RWPE1 (cell line): Measurements from ENCODE around the gene RXRA.

Experiments used
- CTCF ChIA-PET: fragments of 350-600 bp; sonication (Branson Sonifier 250); formaldehyde crosslinking; extraction: SDS; loops from one replicate; lab custom pipeline; 2021; lab: Yijun Ruan, JAX
- POLR2A ChIA-PET: fragments of 400-600 bp; formaldehyde crosslinking; extraction: SDS; loops from one replicate; lab custom pipeline; 2020; ENCODE audit warnings: antibody characterized with exemption; ENCODE audit not compliant: low non-redundant PET; lab: Yijun Ruan, JAX
- DNase-seq: peaks from one replicate; pipeline ENCODE4 v3.0.0; 2012; ENCODE audit warnings: low spot score
- H3K27ac ChIP-seq: fragments of 450-650 bp; 2 replicates; pipeline ENCODE4 v1.5.1; 2017
- CTCF ChIP-seq: fragments of 450-650 bp; conservative IDR thresholded peaks from 2 replicates; pipeline ENCODE4 v1.5.1; 2017; ENCODE audit warnings: low read depth, mild to moderate bottlenecking

The RXRA gene

GRCh38 chr9:134293611-134294152 lies 32.6 kb upstream of the RXRA start:
- no peak for TF ChIP-seq CTCF
- no peak overlapping the region for H3K27ac ChIP-seq
- no peak for DNase-seq
- POLR2A ChIA-PET, result interaction anchor here (0.7 kb wide), 1 partner anchor 16 kb away, joined by 4 read pairs; no protein-coding TSS in a partner anchor
- CTCF ChIA-PET, result interaction anchor here (0.6 to 1.1 kb wide), 2 partner anchors 41 to 78 kb away, joined by 4 to 8 read pairs; no protein-coding TSS in a partner anchor

- POLR2A ChIA-PET, result interaction anchor here (0.7 kb wide), 1 partner anchor 17 kb away, joined by 4 read pairs; no protein-coding TSS in a partner anchor
- H3K27ac ChIP-seq, result no peak overlapping the region
- DNase-seq, result no peak
- CTCF ChIA-PET, result interaction anchor here (0.6 to 1.1 kb wide), 3 partner anchors 33 to 79 kb away, joined by 3 to 8 read pairs (median 4); no protein-coding TSS in a partner anchor
- TF ChIP-seq CTCF, result no peak
Measured at GRCh38 chr9:134294153-134295071, 31.8 kb upstream of the RXRA start.

GRCh38 chr9:134295101-134295745 lies 31.0 kb upstream of the RXRA start:
- ChIA-PET CTCF (no interaction called here), POLR2A (no interaction called here)
- no peak for TF ChIP-seq CTCF
- no peak overlapping the region for H3K27ac ChIP-seq
- DNase-seq, result no peak

GRCh38 chr9:134295746-134296250 lies 30.5 kb upstream of the RXRA start:
- no peak overlapping the region for H3K27ac ChIP-seq
- TF ChIP-seq CTCF, result no peak
- ChIA-PET POLR2A (no interaction called here), CTCF (no interaction called here)
- DNase-seq, result no peak

GRCh38 chr9:134296301-134297082 lies 29.8 kb upstream of the RXRA start:
- CTCF ChIA-PET, result no interaction called here
- POLR2A ChIA-PET, result no interaction called here
- DNase-seq, result no peak
- no peak for TF ChIP-seq CTCF
- H3K27ac ChIP-seq, result no peak overlapping the region

- no peak overlapping the region for H3K27ac ChIP-seq
- TF ChIP-seq CTCF, result no peak
- DNase-seq, result no peak
- CTCF ChIA-PET, result no interaction called here
- POLR2A ChIA-PET, result no interaction called here
Measured at GRCh38 chr9:134297083-134297410, 29.2 kb upstream of the RXRA start.
